Stomach (tissue), 9 donors: ENCODE measurements around the gene LRFN3. TPM values are rescaled to one million over a fixed set of nuclear protein-coding genes. Genes with fewer than 3 reads are reported as not detected.

Experiments used
- DNase-seq, 2 donors: peaks; one replicate each; pipeline versions ENCODE4 v3.0.0 to v3.0.0-alpha.2; 2013 to 2019
- H3K27ac ChIP-seq, 5 donors: fragments of 200-600 bp in 4 of 5; sonication (generic) in 4 of 5; one replicate each; pipeline ENCODE4 v1.5.1; 2013 to 2019; ENCODE audit warnings: mild to moderate bottlenecking in 1 of 5, moderate library complexity in 1 of 5
- H3K27me3 ChIP-seq, 3 donors: fragments of 200-600 bp; sonication (generic); one replicate each; pipeline ENCODE4 v1.5.1; 2017 to 2019; ENCODE audit warnings: mixed run types in 1 of 3
- H3K36me3 ChIP-seq, 4 donors: fragments of 200-600 bp; sonication (generic); 1 replicate in 3 of 4; 2 replicates in 1 of 4; pipeline ENCODE4 v1.5.1; 2016 to 2019
- H3K4me1 ChIP-seq, 4 donors: fragments of 200-600 bp; sonication (generic); one replicate each; pipeline ENCODE4 v1.5.1; 2016 to 2019
- H3K4me3 ChIP-seq, 4 donors: fragments of 200-600 bp; sonication (generic) in 3 of 4; one replicate each; pipeline ENCODE4 v1.5.1; 2016 to 2019; ENCODE audit warnings: mild to moderate bottlenecking in 1 of 4
- H3K9me3 ChIP-seq, 4 donors: fragments of 200-600 bp; sonication (generic); one replicate each; pipeline ENCODE4 v1.5.1; 2016 to 2019
- EP300 ChIP-seq: sonication (generic); formaldehyde crosslinking; IDR thresholded peaks from one replicate; pipeline ENCODE4 v1.6.1; 2017; ENCODE audit warnings: antibody characterized with exemption
- POLR2A ChIP-seq, 4 donors: fragments of 450-650 bp; IDR thresholded peaks; one replicate each; pipeline ENCODE4 v1.6.1; 2016; ENCODE audit warnings: antibody characterized with exemption in 4 of 4, control low read depth in 2 of 4, mild to moderate bottlenecking in 1 of 4, moderate library complexity in 1 of 4
- POLR2AphosphoS5 ChIP-seq, 3 donors: sonication (generic); formaldehyde crosslinking; IDR thresholded peaks; one replicate each; pipeline ENCODE4 v1.6.1; 2016; ENCODE audit warnings: antibody characterized with exemption in 3 of 3
- WGBS, 5 donors: extraction: QIAGEN DNeasy Blood & Tissue Kit in 3 of 5; methylation state at CpG; one replicate each; pipeline versions ENCODE4 v1.1.5 to v1.1.7; 2013 to 2018; 5-methylcytosine and 5-hydroxymethylcytosine counted together
- intact Hi-C: fragments of 100-400 bp; cut with DNase I; formaldehyde crosslinking; loops from one replicate; pipeline ENCODE4 v1.15.1; 2023; ENCODE audit warnings: low total_unique reads
- polyA plus RNA-seq, 3 donors: library from polyadenylated mRNA; stranded (reverse); fragments of 200-250 nt; gene quantifications; one replicate each; pipeline ENCODE4 v1.2.3, GENCODE V29; 2013
- total RNA-seq, 5 donors: library from RNA; depleted of rRNA; stranded (reverse); fragments of >200 nt; gene quantifications; one replicate each; pipeline versions ENCODE4 v1.1.0 to v1.2.3, GENCODE V29; 2014 to 2016
- TF ChIP-seq, protein P1 (sequence below), 7 experiments: fragments of 450-650 bp in 4 of 7; fragments of 200-600 bp in 3 of 7; sonication (generic) in 3 of 7; IDR thresholded peaks; one replicate each; pipeline ENCODE4 v1.5.1; 2016 to 2019; ENCODE audit warnings: antibody characterized with exemption in 7 of 7, control low read depth in 2 of 7, mild to moderate bottlenecking in 1 of 7
- donor health status: healthy with polysubstance abuse.
- donor health status: Bipolar disorder and iron deficiency.
- donor health status: healthy.

Gene LRFN3
- total and polyA plus RNA-seq, 8 donors: 0.73 to 48.1 (median 3.5) TPM

DNA sequence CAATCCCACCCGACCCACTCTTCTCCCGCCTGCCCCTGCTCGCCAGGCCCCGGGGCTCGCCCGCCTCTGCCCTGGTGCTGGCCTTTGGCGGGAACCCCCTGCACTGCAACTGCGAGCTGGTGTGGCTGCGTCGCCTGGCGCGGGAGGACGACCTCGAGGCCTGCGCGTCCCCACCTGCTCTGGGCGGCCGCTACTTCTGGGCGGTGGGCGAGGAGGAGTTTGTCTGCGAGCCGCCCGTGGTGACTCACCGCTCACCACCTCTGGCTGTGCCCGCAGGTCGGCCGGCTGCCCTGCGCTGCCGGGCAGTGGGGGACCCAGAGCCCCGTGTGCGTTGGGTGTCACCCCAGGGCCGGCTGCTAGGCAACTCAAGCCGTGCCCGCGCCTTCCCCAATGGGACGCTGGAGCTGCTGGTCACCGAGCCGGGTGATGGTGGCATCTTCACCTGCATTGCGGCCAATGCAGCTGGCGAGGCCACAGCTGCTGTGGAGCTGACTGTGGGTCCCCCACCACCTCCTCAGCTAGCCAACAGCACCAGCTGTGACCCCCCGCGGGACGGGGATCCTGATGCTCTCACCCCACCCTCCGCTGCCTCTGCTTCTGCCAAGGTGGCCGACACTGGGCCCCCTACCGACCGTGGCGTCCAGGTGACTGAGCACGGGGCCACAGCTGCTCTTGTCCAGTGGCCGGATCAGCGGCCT lies 4.1 kb downstream of the LRFN3 start:
- Histone ChIP-seq H3K4me1 (peaks cover 23 to 40% (median 31%) of the 10 kb centered on the region in 4 donors), H3K27ac (no peak overlapping the region), H3K4me3 (no peak overlapping the region), H3K36me3 (peaks cover 18 to 64% (median 53%) of the 10 kb centered on the region in 4 donors), H3K9me3 (no peaks in the 10 kb centered on the region), H3K27me3 (peaks cover 0 to 5% (median 0%) of the 10 kb centered on the region in 3 donors)
- intact Hi-C loops: no loop called here
- WGBS, 5 donors: 91 to 100% (median 92%) methylated on average over 1 to 51 of the region's 51 CpGs
- TF ChIP-seq POLR2AphosphoS5 (IDR thresholded peaks at IDR 0.05) (no peak), EP300 (no peak), POLR2A (IDR thresholded peaks at IDR 0.05) (no peak)
- TF ChIP-seq, protein P1, sequence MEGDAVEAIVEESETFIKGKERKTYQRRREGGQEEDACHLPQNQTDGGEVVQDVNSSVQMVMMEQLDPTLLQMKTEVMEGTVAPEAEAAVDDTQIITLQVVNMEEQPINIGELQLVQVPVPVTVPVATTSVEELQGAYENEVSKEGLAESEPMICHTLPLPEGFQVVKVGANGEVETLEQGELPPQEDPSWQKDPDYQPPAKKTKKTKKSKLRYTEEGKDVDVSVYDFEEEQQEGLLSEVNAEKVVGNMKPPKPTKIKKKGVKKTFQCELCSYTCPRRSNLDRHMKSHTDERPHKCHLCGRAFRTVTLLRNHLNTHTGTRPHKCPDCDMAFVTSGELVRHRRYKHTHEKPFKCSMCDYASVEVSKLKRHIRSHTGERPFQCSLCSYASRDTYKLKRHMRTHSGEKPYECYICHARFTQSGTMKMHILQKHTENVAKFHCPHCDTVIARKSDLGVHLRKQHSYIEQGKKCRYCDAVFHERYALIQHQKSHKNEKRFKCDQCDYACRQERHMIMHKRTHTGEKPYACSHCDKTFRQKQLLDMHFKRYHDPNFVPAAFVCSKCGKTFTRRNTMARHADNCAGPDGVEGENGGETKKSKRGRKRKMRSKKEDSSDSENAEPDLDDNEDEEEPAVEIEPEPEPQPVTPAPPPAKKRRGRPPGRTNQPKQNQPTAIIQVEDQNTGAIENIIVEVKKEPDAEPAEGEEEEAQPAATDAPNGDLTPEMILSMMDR (IDR thresholded peaks at IDR 0.05): no peak
- DNase-seq: no peak

DNA sequence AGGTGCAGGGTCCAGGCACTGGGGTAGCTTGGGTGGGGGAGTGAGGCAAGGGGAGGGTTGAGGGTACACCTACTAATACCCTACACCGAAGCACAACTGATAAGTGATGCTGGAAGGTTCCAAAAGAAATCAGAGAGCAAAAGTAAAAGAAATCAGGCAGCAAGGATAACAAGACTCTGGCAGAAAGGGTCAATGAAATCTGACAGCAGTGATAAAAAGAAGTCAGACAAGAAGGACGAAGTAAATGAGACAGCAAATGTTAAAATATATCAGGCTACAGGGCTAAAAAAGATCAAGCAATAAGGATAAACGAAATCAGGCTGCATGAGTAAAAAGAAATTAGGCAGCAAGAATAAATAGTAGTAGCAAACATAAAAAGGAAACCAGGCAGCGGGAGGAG lies 4.7 kb downstream of the LRFN3 start:
- TF ChIP-seq, protein P1 (IDR thresholded peaks at IDR 0.05): no peak
- TF ChIP-seq POLR2AphosphoS5 (IDR thresholded peaks at IDR 0.05) (no peak), EP300 (no peak), POLR2A (IDR thresholded peaks at IDR 0.05) (no peak)
- H3K4me3 ChIP-seq: no peak overlapping the region
- no peak for DNase-seq
- no peak overlapping the region for H3K27ac ChIP-seq
- intact Hi-C loops: no loop called here
- peaks cover 0 to 5% (median 0%) of the 10 kb centered on the region in 3 donors for H3K27me3 ChIP-seq
- peaks cover 17 to 34% (median 25%) of the 10 kb centered on the region in 4 donors for H3K4me1 ChIP-seq
- H3K9me3 ChIP-seq: no peaks in the 10 kb centered on the region
- 29 to 64% (median 56%) methylated on average over 4 of the region's 4 CpGs for WGBS, 5 donors
- peaks cover 18 to 67% (median 55%) of the 10 kb centered on the region in 4 donors for H3K36me3 ChIP-seq

DNA sequence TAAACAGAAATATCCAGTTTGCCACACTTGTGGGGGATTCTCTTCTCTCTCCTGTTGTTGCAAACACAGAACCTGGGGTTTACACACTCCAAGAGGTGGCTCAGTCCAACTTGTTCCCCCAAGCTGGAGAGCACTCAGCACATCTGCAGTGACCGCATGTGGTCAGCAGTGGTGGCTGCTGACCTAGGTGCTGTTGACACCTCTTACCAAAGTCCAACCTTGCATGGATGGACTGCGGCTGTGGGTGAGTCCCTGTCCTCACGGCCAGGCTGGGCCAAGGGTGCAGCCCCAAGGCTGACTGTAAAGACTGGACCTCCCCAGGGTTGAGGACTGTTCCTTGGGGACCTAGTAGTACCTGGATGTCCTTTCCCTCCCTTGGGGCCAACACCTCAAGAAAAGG lies 6.1 kb downstream of the LRFN3 start:
- 83 to 100% (median 96%) methylated on average over 3 of the region's 3 CpGs for WGBS, 5 donors
- Histone ChIP-seq H3K9me3 (no peaks in the 10 kb centered on the region), H3K27me3 (no peaks in the 10 kb centered on the region), H3K4me1 (peaks cover 8 to 24% (median 14%) of the 10 kb centered on the region in 4 donors), H3K4me3 (no peak overlapping the region), H3K36me3 (peaks cover 18 to 67% (median 55%) of the 10 kb centered on the region in 4 donors), H3K27ac (no peak overlapping the region)
- TF ChIP-seq POLR2A (IDR thresholded peaks at IDR 0.05): no peak
- TF ChIP-seq POLR2AphosphoS5 (IDR thresholded peaks at IDR 0.05): no peak
- no peak for TF ChIP-seq EP300
- DNase-seq: no peak
- intact Hi-C loops: no loop called here

DNA sequence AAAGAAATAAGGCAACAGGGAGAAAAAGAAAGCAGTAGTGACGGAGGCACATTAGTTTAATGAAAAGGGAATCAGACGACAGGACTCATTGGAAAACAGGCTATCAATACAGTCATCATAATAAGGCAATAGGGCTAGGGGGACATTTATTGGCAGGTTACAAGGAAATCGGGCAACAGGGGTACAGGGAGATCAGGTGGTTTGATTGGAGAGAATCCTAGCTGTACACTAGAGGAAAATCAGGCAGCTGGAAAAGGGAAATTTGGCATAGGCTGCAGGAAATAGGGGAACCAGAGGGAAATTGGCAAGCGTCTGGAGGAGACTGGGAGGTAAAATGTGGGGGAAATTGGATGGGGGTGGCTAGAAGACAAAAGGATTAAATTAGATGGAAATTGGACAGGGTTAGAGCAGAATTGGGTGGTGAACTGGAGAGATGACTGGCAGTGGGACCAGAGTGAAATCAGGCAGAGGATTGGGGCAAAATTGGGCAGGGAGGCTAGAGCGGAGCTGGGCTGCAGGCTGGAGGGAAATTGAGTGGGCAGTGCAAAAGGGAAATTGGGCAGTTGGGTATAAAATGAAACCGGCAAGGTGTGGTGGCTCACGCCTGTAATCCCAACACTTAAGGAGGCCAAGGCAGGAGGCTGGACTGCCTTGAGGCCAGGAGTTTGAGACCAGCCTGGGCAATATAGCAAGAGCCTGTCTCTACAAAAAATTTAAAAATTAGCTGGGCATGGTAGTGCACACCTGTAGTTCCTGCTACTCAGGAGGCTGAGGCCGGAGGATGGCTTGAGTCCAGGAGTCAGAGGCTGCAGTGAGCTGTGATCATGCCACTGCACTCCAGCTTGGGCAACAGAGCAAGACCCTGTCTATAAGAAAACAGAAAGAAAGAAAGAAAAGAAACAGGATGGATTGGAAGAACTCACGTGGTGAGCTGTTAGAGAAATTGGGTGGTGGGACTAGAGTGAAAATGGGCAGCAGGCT lies 7.4 kb downstream of the LRFN3 start:
- DNase-seq: no peak
- TF ChIP-seq, protein P1 (IDR thresholded peaks at IDR 0.05): no peak
- TF ChIP-seq EP300 (no peak), POLR2A (IDR thresholded peaks at IDR 0.05) (no peak), POLR2AphosphoS5 (IDR thresholded peaks at IDR 0.05) (no peak)
- H3K4me3 ChIP-seq: no peak overlapping the region
- peaks cover 18 to 66% (median 55%) of the 10 kb centered on the region in 4 donors for H3K36me3 ChIP-seq
- intact Hi-C loops: no loop called here
- no peaks in the 10 kb centered on the region for H3K27me3 ChIP-seq
- H3K9me3 ChIP-seq: no peaks in the 10 kb centered on the region
- H3K4me1 ChIP-seq: peaks cover 0 to 10% (median under 1%) of the 10 kb centered on the region in 4 donors
- WGBS, 5 donors: 75 to 90% (median 84%) methylated on average over 9 of the region's 9 CpGs
- no peak overlapping the region for H3K27ac ChIP-seq
